ENCODE results near the gene ATP5PD.
"Not testable (repeated sequence)": the region's sequence is repeated elsewhere in the genome, so short reads cannot be mapped to it uniquely, and the experiment has no call there.

Gene ATP5PD

DNA sequence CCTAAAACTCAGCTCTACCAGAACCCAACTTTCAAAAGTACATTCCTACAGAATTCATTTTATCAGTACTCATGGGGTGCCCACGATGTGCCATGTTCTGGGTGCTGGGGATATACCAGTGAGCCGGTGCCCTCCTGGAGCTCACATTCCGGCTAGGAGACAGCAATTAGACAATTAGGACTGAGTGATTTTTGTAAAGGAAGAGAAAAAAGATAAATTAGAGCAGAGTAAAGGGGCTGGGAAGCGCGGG, 34.7 kb downstream of the ATP5PD start:
- TF ChIP-seq, protein P1, sequence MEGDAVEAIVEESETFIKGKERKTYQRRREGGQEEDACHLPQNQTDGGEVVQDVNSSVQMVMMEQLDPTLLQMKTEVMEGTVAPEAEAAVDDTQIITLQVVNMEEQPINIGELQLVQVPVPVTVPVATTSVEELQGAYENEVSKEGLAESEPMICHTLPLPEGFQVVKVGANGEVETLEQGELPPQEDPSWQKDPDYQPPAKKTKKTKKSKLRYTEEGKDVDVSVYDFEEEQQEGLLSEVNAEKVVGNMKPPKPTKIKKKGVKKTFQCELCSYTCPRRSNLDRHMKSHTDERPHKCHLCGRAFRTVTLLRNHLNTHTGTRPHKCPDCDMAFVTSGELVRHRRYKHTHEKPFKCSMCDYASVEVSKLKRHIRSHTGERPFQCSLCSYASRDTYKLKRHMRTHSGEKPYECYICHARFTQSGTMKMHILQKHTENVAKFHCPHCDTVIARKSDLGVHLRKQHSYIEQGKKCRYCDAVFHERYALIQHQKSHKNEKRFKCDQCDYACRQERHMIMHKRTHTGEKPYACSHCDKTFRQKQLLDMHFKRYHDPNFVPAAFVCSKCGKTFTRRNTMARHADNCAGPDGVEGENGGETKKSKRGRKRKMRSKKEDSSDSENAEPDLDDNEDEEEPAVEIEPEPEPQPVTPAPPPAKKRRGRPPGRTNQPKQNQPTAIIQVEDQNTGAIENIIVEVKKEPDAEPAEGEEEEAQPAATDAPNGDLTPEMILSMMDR (IDR thresholded peaks at IDR 0.05; ENCODE audit: insufficient read depth, low read depth, low read length, missing control alignments) = no peak
- DNase-seq (ENCODE audit: low read depth) = no peak
- H3K4me3 ChIP-seq (ENCODE audit: low read length) = peak overlapping the region; percentile 89

DNA sequence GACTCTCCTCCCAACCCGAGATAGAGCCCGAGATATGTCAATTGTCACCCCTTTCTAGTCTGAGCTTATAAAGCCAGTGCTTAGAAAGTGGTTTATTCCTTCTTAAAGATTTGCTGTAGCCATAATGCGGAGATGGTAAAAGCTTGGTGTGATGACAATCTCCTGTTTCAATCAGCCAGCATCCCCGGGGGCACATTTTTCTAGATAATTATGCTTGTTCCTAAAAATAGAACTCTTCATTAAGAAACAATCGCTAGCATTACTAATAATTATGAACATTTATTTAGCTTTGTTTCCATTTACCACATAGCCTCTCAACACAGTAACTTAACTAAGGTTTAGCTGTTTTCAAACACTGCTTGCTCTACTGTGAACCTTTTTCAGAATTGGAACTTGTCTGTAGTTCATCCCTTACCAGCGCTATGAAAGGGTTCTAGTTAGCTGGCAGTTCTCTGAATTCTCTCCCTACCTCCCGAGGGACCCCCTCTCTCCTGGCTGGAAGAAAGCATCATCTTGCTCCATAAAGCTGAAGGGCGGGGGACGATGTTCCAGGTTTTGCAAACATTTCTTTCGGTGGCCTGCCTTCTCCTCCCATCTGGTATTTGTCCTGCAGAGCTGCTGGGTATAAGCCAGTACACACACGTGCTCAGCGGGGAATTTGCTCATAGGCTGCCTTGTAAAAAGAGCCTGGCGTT, 35.2 kb downstream of the ATP5PD start:
- TF ChIP-seq, protein P1 (IDR thresholded peaks at IDR 0.05; ENCODE audit: insufficient read depth, low read depth, low read length, missing control alignments) = no peak
- H3K4me3 ChIP-seq (ENCODE audit: low read length) = peak overlapping the region; percentile 89
- peak; percentile 54 for DNase-seq (ENCODE audit: low read depth)

DNA sequence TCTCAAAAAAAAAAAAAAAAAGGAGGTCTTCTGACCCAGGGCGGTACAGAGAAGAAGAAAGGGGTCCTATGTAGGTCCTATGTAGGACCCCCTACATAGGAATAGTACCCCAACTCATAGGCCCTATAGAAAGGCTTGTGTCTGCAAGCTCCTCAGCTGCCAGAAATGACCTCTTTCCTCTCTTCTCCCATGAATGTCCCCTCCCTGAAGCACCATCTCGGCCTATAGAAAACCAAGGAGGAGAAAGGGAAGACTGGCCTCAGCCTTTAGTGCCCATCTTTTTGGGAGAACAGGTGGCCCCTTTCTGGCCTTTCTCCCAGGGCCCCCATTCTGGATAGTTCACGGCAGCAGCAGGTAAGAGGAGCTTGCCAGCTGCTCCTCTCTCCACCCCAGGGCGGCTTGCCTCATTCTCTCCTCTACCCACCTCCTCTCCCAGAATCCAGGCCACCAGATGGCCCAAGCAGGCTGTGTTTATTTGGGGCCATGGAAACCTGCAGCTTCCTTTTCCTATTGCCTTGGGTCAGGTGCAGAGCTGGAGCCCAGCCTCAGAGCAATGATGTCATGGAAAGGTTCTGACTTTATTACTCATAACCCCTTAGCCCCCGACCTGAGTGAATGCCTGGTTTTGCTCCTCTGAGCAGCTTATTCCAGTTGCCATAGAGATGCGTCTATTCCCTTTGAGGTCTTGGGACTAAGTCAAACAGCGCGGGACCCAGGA, 35.9 kb downstream of the ATP5PD start:
- H3K4me3 ChIP-seq (ENCODE audit: low read length) = no peak overlapping the region
- DNase-seq (ENCODE audit: low read depth) = peak; percentile 58
- TF ChIP-seq, protein P1 (IDR thresholded peaks at IDR 0.05; ENCODE audit: insufficient read depth, low read depth, low read length, missing control alignments) = no peak

DNA sequence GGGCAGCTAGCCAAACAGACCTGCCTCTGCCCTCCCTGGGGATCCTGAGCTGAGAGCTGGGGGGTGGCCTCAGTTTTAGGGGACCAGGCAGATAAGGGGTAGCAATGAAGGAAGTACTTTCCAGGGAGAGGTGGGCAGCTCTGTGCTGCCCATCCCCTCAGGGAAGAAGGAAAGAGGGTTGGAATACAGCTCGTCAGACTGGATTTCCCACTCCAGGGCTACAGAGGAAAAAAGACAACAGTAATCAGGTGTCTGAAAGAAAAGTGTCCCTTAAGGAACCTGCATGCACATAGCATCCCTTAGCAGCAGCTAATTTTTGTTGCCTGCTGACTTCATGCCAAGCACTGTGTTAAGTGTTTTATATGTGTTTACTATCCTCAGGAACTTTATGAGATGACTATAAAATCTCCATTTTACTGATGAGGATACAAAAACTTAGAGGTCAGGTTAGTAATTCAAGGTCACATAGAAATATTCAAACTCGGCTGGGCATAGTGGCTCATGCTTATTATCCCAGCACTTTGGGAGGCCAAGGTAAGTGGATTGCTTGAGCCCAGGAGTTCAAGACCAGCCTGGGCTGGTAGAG, 37.5 kb downstream of the ATP5PD start:
- peak; percentile 22 for DNase-seq (ENCODE audit: low read depth)
- TF ChIP-seq, protein P1 (IDR thresholded peaks at IDR 0.05; ENCODE audit: insufficient read depth, low read depth, low read length, missing control alignments) = no peak
- H3K4me3 ChIP-seq (ENCODE audit: low read length) = no peak overlapping the region

DNA sequence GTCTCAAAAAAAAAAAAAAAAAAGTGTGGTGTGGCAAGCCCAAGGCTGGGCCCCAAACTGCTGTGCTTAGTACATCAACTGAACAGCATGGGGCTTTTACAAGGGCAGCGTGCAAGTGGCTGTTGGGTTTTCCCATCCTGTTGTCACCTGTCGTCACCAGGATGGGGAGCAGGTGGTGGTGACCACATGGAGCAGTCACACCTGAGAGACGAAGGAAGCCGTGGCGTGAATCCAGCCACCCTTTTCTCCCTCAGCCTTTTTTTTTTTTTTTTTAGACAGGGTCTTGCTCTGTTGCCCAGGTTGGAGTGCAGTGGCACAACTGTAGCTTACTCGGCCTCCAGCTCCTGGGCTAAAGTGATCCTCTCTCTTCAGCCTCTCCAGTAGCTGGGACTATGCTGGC, 38.4 kb downstream of the ATP5PD start:
- TF ChIP-seq, protein P1 (IDR thresholded peaks at IDR 0.05; ENCODE audit: insufficient read depth, low read depth, low read length, missing control alignments) = no peak
- no peak for DNase-seq (ENCODE audit: low read depth)
- H3K4me3 ChIP-seq (ENCODE audit: low read length) = no peak overlapping the region

DNA sequence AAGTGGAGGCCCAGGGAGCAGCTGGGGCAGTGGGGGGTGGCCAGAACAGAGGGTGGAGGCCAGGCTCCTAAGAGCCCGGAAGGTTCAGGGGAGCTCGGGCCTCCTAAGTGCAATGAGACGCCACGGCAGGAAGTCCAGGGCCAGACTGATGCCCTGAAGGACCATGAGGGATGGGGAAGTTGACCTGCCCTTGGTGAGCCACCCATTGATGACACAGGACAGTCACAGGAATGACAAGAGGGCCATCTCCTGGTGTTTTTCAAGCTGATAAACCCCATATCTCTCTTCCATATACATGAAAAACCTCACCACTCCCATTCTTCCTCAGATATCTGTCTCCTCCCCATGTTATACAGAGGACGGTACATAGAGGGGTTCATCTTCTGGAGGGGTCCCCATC, 40.1 kb downstream of the ATP5PD start:
- no peak overlapping the region for H3K4me3 ChIP-seq (ENCODE audit: low read length)
- TF ChIP-seq, protein P1 (IDR thresholded peaks at IDR 0.05; ENCODE audit: insufficient read depth, low read depth, low read length, missing control alignments) = no peak
- no peak for DNase-seq (ENCODE audit: low read depth)

DNA sequence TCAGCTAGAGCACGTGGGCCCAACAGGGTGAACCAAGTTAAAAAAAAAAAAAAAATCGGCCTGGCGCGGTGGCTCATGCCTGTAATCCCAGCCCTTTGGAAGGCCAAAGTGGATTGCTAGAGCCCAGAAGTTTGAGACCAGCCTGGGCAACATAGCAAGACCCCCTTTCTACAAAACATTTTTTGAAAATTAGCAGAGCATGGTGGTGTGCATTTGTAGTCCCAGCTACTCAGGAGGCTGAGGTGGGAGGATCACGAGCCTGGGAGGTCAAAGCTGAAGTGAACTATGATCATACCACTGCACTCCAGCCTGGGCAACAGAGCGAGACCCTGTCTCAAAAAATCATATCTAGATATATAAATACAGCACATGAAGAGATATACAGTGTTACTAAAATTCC, 40.7 kb downstream of the ATP5PD start:
- H3K4me3 ChIP-seq (ENCODE audit: low read length) = not testable (repeated sequence)

More for the DNA sequence above, 40.7 kb downstream of the ATP5PD start:
- not testable (repeated sequence) for DNase-seq (ENCODE audit: low read depth)

Data from epithelial cell of esophagus (primary cell).